ENCODE results near the gene DUS1L. TPM values are rescaled to one million over a fixed set of nuclear protein-coding genes. Genes with fewer than 3 reads are reported as not detected.
A peak's percentile ranks its signal among the peaks of the same experiment; 100 is the strongest.

The DUS1L gene
- polyA plus RNA-seq, 1 of the 3 experiments (the other 2 are of a cell fraction), result 163 TPM

DNA sequence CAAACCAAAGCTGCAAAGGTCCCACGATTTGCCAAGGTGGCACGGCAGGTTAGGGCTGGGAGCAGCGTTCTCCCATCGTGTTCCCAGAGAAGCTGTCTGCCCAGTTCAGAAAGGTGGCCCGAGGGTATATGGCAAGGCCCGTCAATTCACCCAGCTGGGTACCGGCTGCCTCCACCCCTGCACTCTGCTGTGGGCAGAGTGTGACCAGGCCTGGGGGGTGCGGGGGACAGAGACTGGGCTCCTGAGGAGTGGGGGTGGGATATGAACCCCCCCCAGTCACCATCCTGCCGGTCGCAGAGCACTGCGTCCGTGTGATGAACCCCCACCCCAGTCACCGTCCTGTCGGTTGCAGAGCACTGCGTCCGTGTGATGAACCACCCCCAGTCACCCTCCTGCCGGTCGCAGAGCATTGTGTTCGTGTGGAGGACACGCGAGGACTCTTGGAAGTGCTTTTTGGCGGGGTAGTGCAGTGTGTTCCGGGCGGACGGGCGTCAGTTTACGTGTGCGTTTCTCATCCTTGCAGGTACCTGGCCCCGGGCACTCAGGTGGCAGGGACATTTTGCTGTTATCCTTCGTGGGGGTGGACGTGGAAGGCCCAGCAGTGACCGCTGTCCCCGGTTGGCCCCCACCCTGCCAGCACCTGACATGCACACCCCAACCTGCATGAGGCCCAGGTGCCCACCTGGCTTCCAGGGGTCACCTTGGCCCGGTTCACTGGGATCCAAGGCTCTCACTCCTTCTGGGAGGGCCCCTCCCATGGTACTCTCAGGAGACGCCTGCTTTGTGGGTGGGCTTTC, 35.1 kb upstream of the DUS1L start:
- no peaks in the 10 kb centered on the region for H3K27me3 ChIP-seq (ENCODE audit: insufficient read depth)
- H3K4me1 ChIP-seq (ENCODE audit: control insufficient read depth in 1 of 2, insufficient read depth in 2 of 2, low read depth in 1 of 2, low read length in 1 of 2), result peaks cover 22 to 76% of the 10 kb centered on the region in 2 experiments
- peaks cover 5 to 8% of the 10 kb centered on the region in 2 experiments for H3K36me3 ChIP-seq (replicated peaks in 1 of 2; ENCODE audit: control insufficient read depth in 1 of 2, insufficient read depth in 2 of 2, low read length in 1 of 2)
- peaks cover 15% of the 10 kb centered on the region for H4K20me1 ChIP-seq (ENCODE audit: insufficient read depth)
- peak overlapping the region in 1 of 2 experiments; percentile 99; a peak in 2 of 4 replicates for H3K27ac ChIP-seq (ENCODE audit: low read depth in 2 of 2, low read length in 1 of 2)
- H3K9ac ChIP-seq, result no peak overlapping the region
- H3K4me3 ChIP-seq (ENCODE audit: low read depth in 2 of 2, low read length in 1 of 2), result no peak overlapping the region
- peaks cover 12% of the 10 kb centered on the region for H3F3A ChIP-seq (replicated peaks; ENCODE audit: insufficient read depth)
- H3K79me2 ChIP-seq (ENCODE audit: insufficient read depth), result peaks cover 26% of the 10 kb centered on the region
- POLR2A ChIA-PET, result interaction anchor here (1.1 to 1.2 kb wide), 2 partner anchors 21 to 42 kb away, joined by 3 read pairs; no protein-coding TSS in a partner anchor
- WGBS (ENCODE audit: low lambda C conversion rate), result 92% methylated on average over 32 of the region's 35 CpGs
- no peaks in the 10 kb centered on the region for H3K9me2 ChIP-seq
- DNase-seq, result no peak
- H3K4me2 ChIP-seq, result no peak overlapping the region
- H2AFZ ChIP-seq (ENCODE audit: low read depth), result no peak overlapping the region
- no peaks in the 10 kb centered on the region for H3K9me3 ChIP-seq
- TF ChIP-seq RAD21 (IDR thresholded peaks at IDR 0.05; ENCODE audit: low read length) (no peak), JUND (IDR thresholded peaks at IDR 0.05) (no peak), SIN3A (IDR thresholded peaks at IDR 0.05; ENCODE audit: borderline replicate concordance, low read depth, low read length) (no peak), YY1 (IDR thresholded peaks at IDR 0.05; ENCODE audit: low read depth) (no peak), FOXJ3 (CRISPR knock-in tag; IDR thresholded peaks at IDR 0.05) (no peak), FOSL2 (IDR thresholded peaks at IDR 0.05; ENCODE audit: borderline replicate concordance, low read depth) (no peak), RXRA (IDR thresholded peaks at IDR 0.05; ENCODE audit: borderline replicate concordance, low read depth) (no peak)
- CTCF ChIA-PET, result interaction anchor here (0.6 to 3.7 kb wide), 4 partner anchors 53 to 141 kb away, joined by 3 to 21 read pairs (median 6); no protein-coding TSS in a partner anchor

DNA sequence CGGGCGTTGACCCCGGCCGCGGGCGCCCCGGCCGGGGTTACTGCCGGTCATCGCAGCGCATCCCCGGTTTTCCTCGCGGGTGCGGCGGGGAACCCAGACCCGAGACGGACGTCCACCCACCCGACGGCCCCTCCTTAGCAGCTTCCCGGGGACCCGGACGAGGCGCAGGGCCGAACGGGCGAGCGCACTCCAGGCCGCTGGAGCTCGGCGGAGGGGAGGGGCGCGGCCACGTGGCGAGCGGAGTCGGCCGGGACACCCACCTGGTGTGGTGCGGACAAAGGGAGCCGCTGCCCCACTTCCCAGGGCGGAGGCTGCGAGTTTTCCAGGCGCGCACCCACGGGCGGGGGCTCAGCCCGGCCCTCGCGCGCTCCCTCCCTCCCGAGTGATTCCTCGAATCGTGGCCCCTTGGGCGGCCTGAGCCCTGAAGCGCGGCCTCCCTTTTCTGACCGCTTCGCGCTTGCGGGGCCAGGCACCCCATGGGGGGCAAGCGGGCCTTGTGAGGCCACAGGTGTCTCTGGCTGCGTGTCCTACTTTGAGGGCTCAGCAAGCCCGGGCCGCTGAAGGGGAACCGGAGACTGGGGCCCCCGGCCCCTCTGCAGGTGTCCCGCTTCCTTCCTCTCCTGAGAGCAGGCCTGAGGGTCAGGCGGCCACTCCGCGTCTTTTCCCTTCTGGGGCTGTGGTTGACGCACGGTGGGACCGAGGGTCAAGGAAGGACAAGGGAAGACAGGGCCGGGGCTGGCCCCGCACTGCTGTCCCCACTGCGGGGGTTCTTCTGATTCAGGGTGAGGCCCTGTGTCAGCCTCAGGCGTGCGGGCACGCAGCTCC, 33.5 kb upstream of the DUS1L start:
- whole genome bisulfite sequencing (ENCODE audit: low lambda C conversion rate), result 53% methylated on average over 35 of the region's 80 CpGs
- Histone ChIP-seq H3K36me3 (replicated peaks in 1 of 2; ENCODE audit: control insufficient read depth in 1 of 2, insufficient read depth in 2 of 2, low read length in 1 of 2) (peaks cover 16 to 19% of the 10 kb centered on the region in 2 experiments), H3K4me3 (ENCODE audit: low read depth in 2 of 2, low read length in 1 of 2) (peak overlapping the region; percentile 70 to 76), H3K9me3 (no peaks in the 10 kb centered on the region), H3K9me2 (no peaks in the 10 kb centered on the region), H3K27me3 (ENCODE audit: insufficient read depth) (no peaks in the 10 kb centered on the region), H3K4me1 (ENCODE audit: control insufficient read depth in 1 of 2, insufficient read depth in 2 of 2, low read depth in 1 of 2, low read length in 1 of 2) (peaks cover 21 to 63% of the 10 kb centered on the region in 2 experiments), H3K79me2 (ENCODE audit: insufficient read depth) (peaks cover 34% of the 10 kb centered on the region), H4K20me1 (ENCODE audit: insufficient read depth) (peaks cover 23% of the 10 kb centered on the region), H3K9ac (peak overlapping the region; percentile 70), H3K4me2 (peak overlapping the region; percentile 97), H3K27ac (ENCODE audit: low read depth in 2 of 2, low read length in 1 of 2) (peak overlapping the region; percentile 79 to 99; a peak in 3 of 4 replicates), H2AFZ (ENCODE audit: low read depth) (peak overlapping the region; percentile 49; the same call in 1 of the 2 replicates), H3F3A (replicated peaks; ENCODE audit: insufficient read depth) (peaks cover 12% of the 10 kb centered on the region)
- DNase-seq, result no peak
- ChIA-PET POLR2A (interaction anchor here (0.6 to 2.0 kb wide), 16 partner anchors 8 to 230 kb away, joined by 3 to 19 read pairs (median 4); partner anchors contain the start of genes CENPX, DCXR, LRRC45 and RAC3), CTCF (interaction anchor here (0.6 to 2.6 kb wide), 15 partner anchors 8 to 230 kb away, joined by 3 to 14 read pairs (median 5); partner anchors contain the start of genes CENPX, DCXR and LRRC45)
- TF ChIP-seq GABPA (IDR thresholded peaks at IDR 0.05; ENCODE audit: low read depth) (no peak), EZH2phosphoT487 (IDR thresholded peaks at IDR 0.05; ENCODE audit: borderline replicate concordance, low read depth) (no peak), TCF12 (IDR thresholded peaks at IDR 0.05) (no peak), RXRA (IDR thresholded peaks at IDR 0.05; ENCODE audit: borderline replicate concordance, low read depth) (peak; percentile 90; the same call in 1 of the 2 replicates), JUND (IDR thresholded peaks at IDR 0.05) (no peak), SMC3 (IDR thresholded peaks at IDR 0.05; ENCODE audit: low read depth, low read length) (no peak), MEF2A (IDR thresholded peaks at IDR 0.05; ENCODE audit: borderline replicate concordance, low read depth) (no peak), RFX5 (IDR thresholded peaks at IDR 0.05; ENCODE audit: low read length) (no peak), ELF1 (IDR thresholded peaks at IDR 0.05) (no peak), NFIC (IDR thresholded peaks at IDR 0.05; ENCODE audit: borderline replicate concordance) (no peak), GATA2 (CRISPR knock-in tag; IDR thresholded peaks at IDR 0.05) (no peak), TAF1 (IDR thresholded peaks at IDR 0.05; ENCODE audit: borderline replicate concordance, low read depth, low read length) (0 out of 2 replicates have a peak, but pooled peaks have one; percentile 23)
- TF ChIP-seq, protein P1, sequence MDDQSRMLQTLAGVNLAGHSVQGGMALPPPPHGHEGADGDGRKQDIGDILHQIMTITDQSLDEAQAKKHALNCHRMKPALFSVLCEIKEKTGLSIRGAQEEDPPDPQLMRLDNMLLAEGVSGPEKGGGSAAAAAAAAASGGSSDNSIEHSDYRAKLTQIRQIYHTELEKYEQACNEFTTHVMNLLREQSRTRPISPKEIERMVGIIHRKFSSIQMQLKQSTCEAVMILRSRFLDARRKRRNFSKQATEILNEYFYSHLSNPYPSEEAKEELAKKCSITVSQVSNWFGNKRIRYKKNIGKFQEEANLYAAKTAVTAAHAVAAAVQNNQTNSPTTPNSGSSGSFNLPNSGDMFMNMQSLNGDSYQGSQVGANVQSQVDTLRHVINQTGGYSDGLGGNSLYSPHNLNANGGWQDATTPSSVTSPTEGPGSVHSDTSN (IDR thresholded peaks at IDR 0.05), result no peak
- TF ChIP-seq, protein P2, sequence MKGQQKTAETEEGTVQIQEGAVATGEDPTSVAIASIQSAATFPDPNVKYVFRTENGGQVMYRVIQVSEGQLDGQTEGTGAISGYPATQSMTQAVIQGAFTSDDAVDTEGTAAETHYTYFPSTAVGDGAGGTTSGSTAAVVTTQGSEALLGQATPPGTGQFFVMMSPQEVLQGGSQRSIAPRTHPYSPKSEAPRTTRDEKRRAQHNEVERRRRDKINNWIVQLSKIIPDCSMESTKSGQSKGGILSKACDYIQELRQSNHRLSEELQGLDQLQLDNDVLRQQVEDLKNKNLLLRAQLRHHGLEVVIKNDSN (IDR thresholded peaks at IDR 0.05; ENCODE audit: borderline replicate concordance, low read depth), result peak; percentile 28; the same call in 1 of the 2 replicates
- TF ChIP-seq, protein P3, sequence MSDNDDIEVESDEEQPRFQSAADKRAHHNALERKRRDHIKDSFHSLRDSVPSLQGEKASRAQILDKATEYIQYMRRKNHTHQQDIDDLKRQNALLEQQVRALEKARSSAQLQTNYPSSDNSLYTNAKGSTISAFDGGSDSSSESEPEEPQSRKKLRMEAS (IDR thresholded peaks at IDR 0.05; ENCODE audit: low read depth), result peak; percentile 92
- TF ChIP-seq, protein P4, sequence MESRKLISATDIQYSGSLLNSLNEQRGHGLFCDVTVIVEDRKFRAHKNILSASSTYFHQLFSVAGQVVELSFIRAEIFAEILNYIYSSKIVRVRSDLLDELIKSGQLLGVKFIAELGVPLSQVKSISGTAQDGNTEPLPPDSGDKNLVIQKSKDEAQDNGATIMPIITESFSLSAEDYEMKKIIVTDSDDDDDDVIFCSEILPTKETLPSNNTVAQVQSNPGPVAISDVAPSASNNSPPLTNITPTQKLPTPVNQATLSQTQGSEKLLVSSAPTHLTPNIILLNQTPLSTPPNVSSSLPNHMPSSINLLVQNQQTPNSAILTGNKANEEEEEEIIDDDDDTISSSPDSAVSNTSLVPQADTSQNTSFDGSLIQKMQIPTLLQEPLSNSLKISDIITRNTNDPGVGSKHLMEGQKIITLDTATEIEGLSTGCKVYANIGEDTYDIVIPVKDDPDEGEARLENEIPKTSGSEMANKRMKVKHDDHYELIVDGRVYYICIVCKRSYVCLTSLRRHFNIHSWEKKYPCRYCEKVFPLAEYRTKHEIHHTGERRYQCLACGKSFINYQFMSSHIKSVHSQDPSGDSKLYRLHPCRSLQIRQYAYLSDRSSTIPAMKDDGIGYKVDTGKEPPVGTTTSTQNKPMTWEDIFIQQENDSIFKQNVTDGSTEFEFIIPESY (IDR thresholded peaks at IDR 0.05; ENCODE audit: borderline replicate concordance, low read depth), result no peak
